NB4 (cell line): ENCODE results near the gene ADAMTS6.

Experiments used
- POLR2A ChIP-seq: IDR thresholded peaks from 2 replicates; pipeline ENCODE4 v1.6.1; 2011; ENCODE audit warnings: mild to moderate bottlenecking; ENCODE audit not compliant: insufficient read length; ENCODE audit errors: extremely low read depth
- TF ChIP-seq, protein P1 (sequence below): IDR thresholded peaks from one replicate; pipeline ENCODE4 v1.5.1; 2012; ENCODE audit warnings: low read depth, low read length
- TF ChIP-seq, protein P2 (sequence below): IDR thresholded peaks from 2 replicates; pipeline ENCODE4 v1.6.1; 2011; ENCODE audit warnings: low read depth, low read length

DNA sequence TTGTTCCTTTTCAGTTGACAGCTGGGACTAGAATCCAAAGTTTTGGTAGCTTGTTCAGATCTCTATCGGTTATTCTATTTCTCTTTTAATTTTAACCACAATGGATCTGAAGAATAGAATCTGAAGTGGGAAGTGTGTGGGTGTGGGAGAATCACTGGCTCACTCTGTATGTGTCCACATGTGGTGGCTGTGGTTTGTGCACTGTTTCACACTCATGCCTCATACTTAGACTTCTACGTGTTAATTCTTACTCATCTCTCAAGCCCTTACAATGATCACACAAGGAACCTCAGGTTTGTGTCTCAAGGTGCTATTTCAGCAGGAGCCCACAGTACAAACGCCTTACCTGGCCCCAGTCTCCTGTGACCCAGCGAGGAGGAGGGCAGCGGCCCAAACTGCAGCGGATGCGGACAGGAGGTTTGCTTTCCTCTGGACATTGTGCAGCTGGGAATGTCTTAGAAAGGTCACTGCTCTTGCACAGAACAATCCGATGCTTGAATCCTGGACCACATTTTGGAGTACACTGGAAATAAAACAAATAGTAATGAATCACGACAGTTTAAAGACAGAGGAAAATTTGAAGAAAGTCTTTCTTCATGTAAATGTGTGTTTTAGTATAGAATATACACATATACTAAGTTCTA lies 309.1 kb downstream of the ADAMTS6 start:
- TF ChIP-seq, protein P1, sequence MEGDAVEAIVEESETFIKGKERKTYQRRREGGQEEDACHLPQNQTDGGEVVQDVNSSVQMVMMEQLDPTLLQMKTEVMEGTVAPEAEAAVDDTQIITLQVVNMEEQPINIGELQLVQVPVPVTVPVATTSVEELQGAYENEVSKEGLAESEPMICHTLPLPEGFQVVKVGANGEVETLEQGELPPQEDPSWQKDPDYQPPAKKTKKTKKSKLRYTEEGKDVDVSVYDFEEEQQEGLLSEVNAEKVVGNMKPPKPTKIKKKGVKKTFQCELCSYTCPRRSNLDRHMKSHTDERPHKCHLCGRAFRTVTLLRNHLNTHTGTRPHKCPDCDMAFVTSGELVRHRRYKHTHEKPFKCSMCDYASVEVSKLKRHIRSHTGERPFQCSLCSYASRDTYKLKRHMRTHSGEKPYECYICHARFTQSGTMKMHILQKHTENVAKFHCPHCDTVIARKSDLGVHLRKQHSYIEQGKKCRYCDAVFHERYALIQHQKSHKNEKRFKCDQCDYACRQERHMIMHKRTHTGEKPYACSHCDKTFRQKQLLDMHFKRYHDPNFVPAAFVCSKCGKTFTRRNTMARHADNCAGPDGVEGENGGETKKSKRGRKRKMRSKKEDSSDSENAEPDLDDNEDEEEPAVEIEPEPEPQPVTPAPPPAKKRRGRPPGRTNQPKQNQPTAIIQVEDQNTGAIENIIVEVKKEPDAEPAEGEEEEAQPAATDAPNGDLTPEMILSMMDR, result no peak
- no peak for TF ChIP-seq POLR2A
- TF ChIP-seq, protein P2, sequence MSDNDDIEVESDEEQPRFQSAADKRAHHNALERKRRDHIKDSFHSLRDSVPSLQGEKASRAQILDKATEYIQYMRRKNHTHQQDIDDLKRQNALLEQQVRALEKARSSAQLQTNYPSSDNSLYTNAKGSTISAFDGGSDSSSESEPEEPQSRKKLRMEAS, result no peak
